Measurements from ENCODE around the gene ADAMTS17. TPM values are rescaled to one million over a fixed set of nuclear protein-coding genes. Genes with fewer than 3 reads are reported as not detected.

Gene ADAMTS17
- total and polyA plus RNA-seq, 2 experiments from 2014 or later = 3.7 to 4.4 TPM

DNA sequence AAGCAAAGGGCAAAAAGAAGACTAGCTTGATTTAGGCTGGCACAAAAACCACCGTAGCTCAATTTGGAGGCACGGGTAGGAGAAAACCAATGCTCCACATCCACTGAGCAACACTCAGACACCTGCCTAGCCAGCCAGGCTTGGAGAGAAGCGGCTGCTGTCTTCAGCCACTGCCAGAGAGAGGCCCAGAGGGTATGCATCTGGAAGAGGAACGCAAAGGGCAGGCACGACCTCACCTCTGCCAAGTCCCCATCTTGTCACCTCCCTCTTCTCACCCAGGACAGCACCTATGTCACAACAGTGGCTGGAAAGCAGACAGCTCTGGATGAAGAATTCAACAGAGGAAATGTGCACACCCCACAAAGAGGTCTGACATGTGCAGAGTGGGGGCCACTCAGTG, 93.5 kb downstream of the ADAMTS17 start:
- no peaks in the 10 kb centered on the region for H3K4me1 ChIP-seq (ENCODE audit: insufficient read depth)
- no peak overlapping the region for H3K27ac ChIP-seq
- no peak overlapping the region for H3K4me2 ChIP-seq
- no peak overlapping the region for H3K4me3 ChIP-seq
- H2AFZ ChIP-seq = no peak overlapping the region
- TF ChIP-seq EZH2 (IDR thresholded peaks at IDR 0.05; ENCODE audit: borderline replicate concordance) (no peak), CTCF (IDR thresholded peaks at IDR 0.05; ENCODE audit: poor library complexity) (no peak), EZH2phosphoT487 (IDR thresholded peaks at IDR 0.05; ENCODE audit: low read depth, severe bottlenecking, unreplicated experiment) (no peak)
- no peaks in the 10 kb centered on the region for H3K9me2 ChIP-seq (replicated peaks; ENCODE audit: insufficient read depth)
- H3K79me2 ChIP-seq = no peaks in the 10 kb centered on the region
- H4K20me1 ChIP-seq (ENCODE audit: insufficient read depth, poor library complexity, severe bottlenecking) = no peaks in the 10 kb centered on the region
- 87% methylated on average over 5 of the region's 5 CpGs for WGBS (ENCODE audit: low lambda C conversion rate, missing lambda C conversion rate)
- no peak for DNase-seq (ENCODE audit: low spot score)
- H3K36me3 ChIP-seq (replicated peaks; ENCODE audit: insufficient read depth, low read depth) = no peaks in the 10 kb centered on the region
- H3K27me3 ChIP-seq = no peaks in the 10 kb centered on the region
- H3K9me3 ChIP-seq (ENCODE audit: low read depth) = no peaks in the 10 kb centered on the region

- no peaks in the 10 kb centered on the region for H3K27me3 ChIP-seq
- H3K4me3 ChIP-seq = no peak overlapping the region
- peak overlapping the region; percentile 17 for H3K27ac ChIP-seq
- no peaks in the 10 kb centered on the region for H3K9me2 ChIP-seq (replicated peaks; ENCODE audit: insufficient read depth)
- TF ChIP-seq EZH2phosphoT487 (IDR thresholded peaks at IDR 0.05; ENCODE audit: low read depth, severe bottlenecking, unreplicated experiment) (no peak), CTCF (IDR thresholded peaks at IDR 0.05; ENCODE audit: poor library complexity) (no peak), EZH2 (IDR thresholded peaks at IDR 0.05; ENCODE audit: borderline replicate concordance) (no peak)
- no peaks in the 10 kb centered on the region for H4K20me1 ChIP-seq (ENCODE audit: insufficient read depth, poor library complexity, severe bottlenecking)
- no peaks in the 10 kb centered on the region for H3K9me3 ChIP-seq (ENCODE audit: low read depth)
- DNase-seq (ENCODE audit: low spot score) = no peak
- no peak overlapping the region for H2AFZ ChIP-seq
- no peaks in the 10 kb centered on the region for H3K4me1 ChIP-seq (ENCODE audit: insufficient read depth)
- WGBS (ENCODE audit: low lambda C conversion rate, missing lambda C conversion rate) = 86% methylated on average over 21 of the region's 21 CpGs
- no peaks in the 10 kb centered on the region for H3K79me2 ChIP-seq
- no peak overlapping the region for H3K4me2 ChIP-seq
- no peaks in the 10 kb centered on the region for H3K36me3 ChIP-seq (replicated peaks; ENCODE audit: insufficient read depth, low read depth)
Observed at GRCh38 chr15:100247228-100248225, 94.2 kb downstream of the ADAMTS17 start.

DNA sequence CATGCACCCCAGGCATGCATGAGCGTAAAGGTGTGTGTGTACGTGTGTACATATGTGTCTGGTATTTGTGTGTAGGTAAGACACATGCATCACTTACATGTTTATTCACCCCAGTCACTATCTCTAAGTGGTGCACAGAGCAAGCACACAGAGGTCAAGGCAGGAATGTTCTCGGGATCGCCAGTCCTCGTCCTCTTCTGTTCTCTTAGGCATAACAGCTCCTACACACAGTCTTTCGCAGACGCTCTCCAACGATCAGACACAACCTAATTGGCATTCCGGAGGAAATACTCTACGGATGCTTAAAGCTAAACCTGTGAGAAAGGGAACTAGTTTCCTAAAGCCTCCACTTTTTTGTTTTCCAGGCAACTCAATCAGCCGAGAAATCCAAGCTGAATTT, 95.9 kb downstream of the ADAMTS17 start:
- no peak overlapping the region for H3K27ac ChIP-seq
- DNase-seq (ENCODE audit: low spot score) = no peak
- no peak overlapping the region for H3K4me3 ChIP-seq
- TF ChIP-seq EZH2phosphoT487 (IDR thresholded peaks at IDR 0.05; ENCODE audit: low read depth, severe bottlenecking, unreplicated experiment) = no peak
- no peak for TF ChIP-seq CTCF (IDR thresholded peaks at IDR 0.05; ENCODE audit: poor library complexity)
- no peak for TF ChIP-seq EZH2 (IDR thresholded peaks at IDR 0.05; ENCODE audit: borderline replicate concordance)
- H3K4me1 ChIP-seq (ENCODE audit: insufficient read depth) = no peaks in the 10 kb centered on the region
- no peak overlapping the region for H3K4me2 ChIP-seq
- H3K9me3 ChIP-seq (ENCODE audit: low read depth) = no peaks in the 10 kb centered on the region
- 76% methylated on average over 11 of the region's 11 CpGs for WGBS (ENCODE audit: low lambda C conversion rate, missing lambda C conversion rate)
- no peaks in the 10 kb centered on the region for H3K79me2 ChIP-seq
- no peaks in the 10 kb centered on the region for H3K9me2 ChIP-seq (replicated peaks; ENCODE audit: insufficient read depth)
- no peaks in the 10 kb centered on the region for H3K27me3 ChIP-seq
- H4K20me1 ChIP-seq (ENCODE audit: insufficient read depth, poor library complexity, severe bottlenecking) = no peaks in the 10 kb centered on the region
- no peak overlapping the region for H2AFZ ChIP-seq
- no peaks in the 10 kb centered on the region for H3K36me3 ChIP-seq (replicated peaks; ENCODE audit: insufficient read depth, low read depth)

Data from hepatocyte (in vitro differentiated cells).